Left hindlimb (tissue), 1 donor: ENCODE measurements around the gene TRMT2A.
A peak's percentile ranks its signal among the peaks of the same experiment; 100 is the strongest.
"Not testable (repeated sequence)": the region's sequence is repeated elsewhere in the genome, so short reads cannot be mapped to it uniquely, and the experiment has no call there.

ENCODE experiments used
- DNase-seq: peaks from one replicate; pipeline ENCODE4 v3.0.0-alpha.2; 2018

TRMT2A gene

GRCh38 chr22:20084547-20085413 is 32.2 kb downstream of the TRMT2A start:
- no peak for DNase-seq

- no peak for DNase-seq
Observed at GRCh38 chr22:20083891-20084546, 33.0 kb downstream of the TRMT2A start.

- DNase-seq = no peak
Observed at GRCh38 chr22:20083157-20083890, 33.7 kb downstream of the TRMT2A start.

GRCh38 chr22:20080776-20081654 is 36.0 kb downstream of the TRMT2A start:
- DNase-seq = peak; percentile 60

- DNase-seq = peak; percentile 76
Observed at GRCh38 chr22:20080445-20080775, 36.6 kb downstream of the TRMT2A start.

- DNase-seq = peak; percentile 97
Observed at GRCh38 chr22:20079745-20080444, 37.1 kb downstream of the TRMT2A start, which contains the start of gene DGCR8. Gene DGCR8 (plus strand): TSS chr22:20080241. CDS start chr22:20085964, 5,723 bp downstream.

GRCh38 chr22:20076627-20077172 is 40.3 kb downstream of the TRMT2A start:
- no peak for DNase-seq

GRCh38 chr22:20071524-20071972 is 45.5 kb downstream of the TRMT2A start:
- no peak for DNase-seq

- no peak for DNase-seq
Observed at GRCh38 chr22:20069331-20070042, 47.5 kb downstream of the TRMT2A start.

- no peak for DNase-seq
Observed at GRCh38 chr22:20068640-20069039, 48.4 kb downstream of the TRMT2A start.

GRCh38 chr22:20067384-20067682 is 49.7 kb downstream of the TRMT2A start:
- DNase-seq = not testable (repeated sequence)

- DNase-seq = no peak
Observed at GRCh38 chr22:20066617-20067383, 50.2 kb downstream of the TRMT2A start.

GRCh38 chr22:20065896-20066616 is 51.0 kb downstream of the TRMT2A start:
- no peak for DNase-seq

- DNase-seq = no peak
Observed at GRCh38 chr22:20064545-20065262, 52.3 kb downstream of the TRMT2A start.

GRCh38 chr22:20064140-20064480 is 52.9 kb downstream of the TRMT2A start:
- no peak for DNase-seq

- no peak for DNase-seq
Observed at GRCh38 chr22:20063271-20064139, 53.5 kb downstream of the TRMT2A start.

- no peak for DNase-seq
Observed at GRCh38 chr22:20062766-20063083, 54.3 kb downstream of the TRMT2A start.
